ENCODE results near the gene CACNA1H.

DNA sequence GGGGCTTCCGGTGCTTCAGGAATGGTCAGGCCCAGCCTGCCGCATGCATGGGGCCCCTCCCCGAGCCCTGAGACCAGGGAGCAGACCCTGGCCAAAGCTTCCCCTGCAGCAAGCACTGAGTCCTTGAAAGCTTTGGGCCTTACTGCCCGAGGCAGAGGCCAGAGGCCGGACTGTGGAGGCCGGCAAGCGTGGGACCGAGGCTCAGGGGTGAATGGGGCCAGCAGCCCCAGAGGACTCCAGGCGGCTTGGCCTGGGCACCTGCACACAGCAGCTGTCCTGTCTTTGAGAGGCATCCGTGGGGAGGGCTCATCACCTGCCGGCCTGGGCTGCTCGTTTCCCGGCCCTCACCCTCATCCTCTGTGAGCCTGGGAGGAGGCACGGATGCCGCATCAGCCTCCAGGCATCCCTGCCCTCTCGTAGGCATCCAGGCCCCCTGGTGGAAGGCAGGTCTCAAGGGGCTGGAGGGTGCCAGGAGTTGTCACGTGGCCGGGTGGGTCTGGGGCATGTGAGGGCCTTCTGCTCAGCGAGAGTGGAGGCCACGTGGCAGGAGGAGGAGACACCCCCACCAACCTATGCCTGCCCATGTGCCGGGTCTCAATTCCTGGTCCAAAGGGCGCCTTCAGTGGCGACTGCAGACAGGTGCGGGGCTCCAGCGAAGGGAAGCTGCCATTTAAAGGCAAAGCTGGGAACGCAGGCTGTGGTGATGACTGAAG, 31.4 kb downstream of the CACNA1H start:
- TF ChIP-seq, protein P1, sequence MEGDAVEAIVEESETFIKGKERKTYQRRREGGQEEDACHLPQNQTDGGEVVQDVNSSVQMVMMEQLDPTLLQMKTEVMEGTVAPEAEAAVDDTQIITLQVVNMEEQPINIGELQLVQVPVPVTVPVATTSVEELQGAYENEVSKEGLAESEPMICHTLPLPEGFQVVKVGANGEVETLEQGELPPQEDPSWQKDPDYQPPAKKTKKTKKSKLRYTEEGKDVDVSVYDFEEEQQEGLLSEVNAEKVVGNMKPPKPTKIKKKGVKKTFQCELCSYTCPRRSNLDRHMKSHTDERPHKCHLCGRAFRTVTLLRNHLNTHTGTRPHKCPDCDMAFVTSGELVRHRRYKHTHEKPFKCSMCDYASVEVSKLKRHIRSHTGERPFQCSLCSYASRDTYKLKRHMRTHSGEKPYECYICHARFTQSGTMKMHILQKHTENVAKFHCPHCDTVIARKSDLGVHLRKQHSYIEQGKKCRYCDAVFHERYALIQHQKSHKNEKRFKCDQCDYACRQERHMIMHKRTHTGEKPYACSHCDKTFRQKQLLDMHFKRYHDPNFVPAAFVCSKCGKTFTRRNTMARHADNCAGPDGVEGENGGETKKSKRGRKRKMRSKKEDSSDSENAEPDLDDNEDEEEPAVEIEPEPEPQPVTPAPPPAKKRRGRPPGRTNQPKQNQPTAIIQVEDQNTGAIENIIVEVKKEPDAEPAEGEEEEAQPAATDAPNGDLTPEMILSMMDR (IDR thresholded peaks at IDR 0.05; ENCODE audit: low read depth, low read length) = no peak
- no peak for TF ChIP-seq EZH2phosphoT487 (IDR thresholded peaks at IDR 0.05; ENCODE audit: low read depth)

Measured in OCI-LY3 (cell line).